H1 (cell line): Measurements from ENCODE around the gene GALNT2. TPM values are rescaled to one million over a fixed set of nuclear protein-coding genes. Genes with fewer than 3 reads are reported as not detected.

ENCODE experiments used
- CTCF ChIA-PET: fragments of 300-600 bp; sonication (Branson Sonifier 250); formaldehyde crosslinking; loops from one replicate; lab custom pipeline; 2021; ENCODE audit not compliant: partially characterized antibody; lab: Charles Lee
- POLR2A ChIA-PET: fragments of 300-600 bp; sonication (Branson Sonifier 250); formaldehyde crosslinking; loops from one replicate; lab custom pipeline; 2021; ENCODE audit warnings: inconsistent platforms; ENCODE audit not compliant: partially characterized antibody; lab: Charles Lee
- DNase-seq, 2 experiments: peaks; one replicate each; pipeline versions ENCODE4 v3.0.0 to v3.0.0-alpha.2; 2010 to 2022; ENCODE audit warnings: low spot score in 2 of 2, low read depth in 1 of 2, mixed read lengths in 1 of 2
- FAIRE-seq: peaks from 2 replicates; lab custom pipeline; 2011; peaks lifted over from hg19 to GRCh38; lab: Jason Lieb, UNC
- H2AFZ ChIP-seq: 2 replicates; pipeline ENCODE4 v1.8.1; 2012; ENCODE audit warnings: low read length, inconsistent platforms
- H2AK5ac ChIP-seq: 2 replicates; pipeline ENCODE4 v1.6.1; 2013; ENCODE audit warnings: low read depth, low read length
- H2BK120ac ChIP-seq: replicated peaks from 2 replicates; pipeline ENCODE3; 2013; ENCODE audit warnings: low read depth, low read length, inconsistent platforms
- H2BK12ac ChIP-seq: 2 replicates; pipeline ENCODE4 v1.6.1; 2013; ENCODE audit warnings: low read depth, low read length
- H2BK15ac ChIP-seq: 2 replicates; pipeline ENCODE4 v1.6.1; 2013; ENCODE audit warnings: low read length
- H2BK20ac ChIP-seq: 2 replicates; pipeline ENCODE4 v1.6.1; 2013; ENCODE audit warnings: low read length
- H2BK5ac ChIP-seq: 2 replicates; pipeline ENCODE4 v1.6.1; 2013; ENCODE audit warnings: low read depth, low read length
- H3K14ac ChIP-seq: 2 replicates; pipeline ENCODE4 v1.6.1; 2013; ENCODE audit warnings: inconsistent platforms; ENCODE audit not compliant: insufficient read length
- H3K18ac ChIP-seq: 2 replicates; pipeline ENCODE4 v1.6.1; 2013; ENCODE audit warnings: low read length; ENCODE audit errors: extremely low read depth
- H3K23ac ChIP-seq: 2 replicates; pipeline ENCODE4 v1.6.1; 2013; ENCODE audit warnings: inconsistent platforms; ENCODE audit not compliant: insufficient read length
- H3K23me2 ChIP-seq: 2 replicates; pipeline ENCODE4 v1.6.1; 2013; ENCODE audit warnings: low read depth, low read length
- H3K27ac ChIP-seq: 2 replicates; pipeline ENCODE4 v1.6.1; 2011; ENCODE audit warnings: low read depth, low read length, inconsistent platforms
- H3K27me3 ChIP-seq, 4 experiments: replicated peaks in 1 of 4; 1 replicate in 1 of 4; 2 replicates in 3 of 4; pipeline versions ENCODE4 v1.6.1 to v1.8.1; 2011 to 2013; ENCODE audit warnings: low read length in 3 of 4, mild to moderate bottlenecking in 3 of 4, inconsistent platforms in 2 of 4, mixed read lengths in 2 of 4, moderate library complexity in 1 of 4; ENCODE audit not compliant: control insufficient read depth in 3 of 4, insufficient read depth in 3 of 4; ENCODE audit errors: extremely low read depth in 1 of 4
- H3K36me3 ChIP-seq, 4 experiments: 2 replicates each; pipeline versions ENCODE4 v1.6.1 to v1.8.1; 2011 to 2013; ENCODE audit warnings: mild to moderate bottlenecking in 4 of 4, low read length in 3 of 4, moderate library complexity in 2 of 4, control low read depth in 1 of 4, inconsistent platforms in 1 of 4; ENCODE audit not compliant: insufficient read depth in 4 of 4, control insufficient read depth in 2 of 4
- H3K4ac ChIP-seq: replicated peaks from 2 replicates; pipeline ENCODE3; 2013; ENCODE audit warnings: low read length, low read depth, mixed read lengths, inconsistent platforms; ENCODE audit not compliant: insufficient read length
- H3K4me1 ChIP-seq, 4 experiments: replicated peaks in 1 of 4; 1 replicate in 1 of 4; 2 replicates in 3 of 4; pipeline versions ENCODE4 v1.6.1 to v1.8.1; 2011 to 2013; ENCODE audit warnings: low read length in 3 of 4, inconsistent platforms in 2 of 4, mixed read lengths in 1 of 4; ENCODE audit not compliant: insufficient read depth in 4 of 4, control insufficient read depth in 3 of 4
- H3K4me2 ChIP-seq, 2 experiments: 2 replicates each; pipeline versions ENCODE4 v1.6.1 to v1.8.1; 2011 to 2013; ENCODE audit warnings: low read depth in 2 of 2, low read length in 2 of 2, control low read depth in 1 of 2, inconsistent platforms in 1 of 2, mild to moderate bottlenecking in 1 of 2; ENCODE audit not compliant: insufficient read depth in 1 of 2
- H3K4me3 ChIP-seq, 4 experiments: fragments of 200-600, 300-600 bp in 1 of 4; sonication (generic), shearing (Covaris generic), sonication (Bioruptor Twin) in 1 of 4; 2 replicates each; pipeline versions ENCODE4 v1.5.1 to v1.8.1; 2011 to 2016; ENCODE audit warnings: low read length in 4 of 4, low read depth in 3 of 4, control low read depth in 2 of 4, inconsistent platforms in 2 of 4, mild to moderate bottlenecking in 2 of 4, mixed read lengths in 1 of 4, moderate library complexity in 1 of 4; ENCODE audit not compliant: insufficient read depth in 2 of 4; ENCODE audit errors: extremely low read depth in 1 of 4
- H3K56ac ChIP-seq: replicated peaks from 2 replicates; pipeline ENCODE3; 2013; ENCODE audit warnings: low read depth, mild to moderate bottlenecking, mixed read lengths, low read length, inconsistent platforms; ENCODE audit not compliant: insufficient read length
- H3K79me1 ChIP-seq: 2 replicates; pipeline ENCODE4 v1.6.1; 2013; ENCODE audit warnings: low read depth, low read length, control low read depth
- H3K79me2 ChIP-seq, 2 experiments: 2 replicates each; pipeline versions ENCODE4 v1.6.1 to v1.8.1; 2012 to 2013; ENCODE audit warnings: low read length in 2 of 2, mild to moderate bottlenecking in 2 of 2, inconsistent platforms in 1 of 2; ENCODE audit not compliant: insufficient read depth in 2 of 2, control insufficient read depth in 1 of 2
- H3K9ac ChIP-seq, 4 experiments: replicated peaks in 1 of 4; 1 replicate in 1 of 4; 2 replicates in 3 of 4; pipeline versions ENCODE4 v1.6.1 to v1.8.1; 2011 to 2013; ENCODE audit warnings: low read depth in 3 of 4, low read length in 3 of 4, control low read depth in 2 of 4, mild to moderate bottlenecking in 2 of 4, moderate library complexity in 2 of 4, inconsistent platforms in 1 of 4; ENCODE audit errors: extremely low read depth in 1 of 4
- H3K9me3 ChIP-seq, 2 experiments: 2 replicates each; pipeline versions ENCODE4 v1.6.1 to v1.8.1; 2012 to 2013; ENCODE audit warnings: mild to moderate bottlenecking in 2 of 2, moderate library complexity in 2 of 2, control low read depth in 1 of 2, inconsistent platforms in 1 of 2, low read depth in 1 of 2, low read length in 1 of 2, mixed read lengths in 1 of 2; ENCODE audit not compliant: insufficient read depth in 2 of 2
- H4K20me1 ChIP-seq, 2 experiments: replicated peaks in 1 of 2; 2 replicates each; pipeline versions ENCODE3 to v1.8.1; 2011 to 2013; ENCODE audit warnings: inconsistent platforms in 2 of 2, low read length in 2 of 2, mild to moderate bottlenecking in 1 of 2; ENCODE audit not compliant: insufficient read depth in 2 of 2, control insufficient read depth in 1 of 2
- H4K5ac ChIP-seq: 2 replicates; pipeline ENCODE4 v1.6.1; 2013; ENCODE audit warnings: low read length, low read depth, mixed read lengths, inconsistent platforms; ENCODE audit not compliant: insufficient read length
- H4K8ac ChIP-seq: 2 replicates; pipeline ENCODE4 v1.8.0; 2013; ENCODE audit warnings: mild to moderate bottlenecking, moderate library complexity, low read length, inconsistent platforms; ENCODE audit not compliant: insufficient read depth; ENCODE audit errors: extremely low read depth
- H4K91ac ChIP-seq: replicated peaks from 2 replicates; pipeline ENCODE3; 2013; ENCODE audit warnings: low read length, mixed read lengths, inconsistent platforms; ENCODE audit not compliant: insufficient read length
- BRCA1 ChIP-seq: IDR thresholded peaks from 2 replicates; pipeline ENCODE4 v1.6.1; 2012; ENCODE audit warnings: low read depth, low read length, improper control_type of control experiment
- CBX8 ChIP-seq: fragments of 300-800, 300-1000 bp; sonication (generic); IDR thresholded peaks from 2 replicates; pipeline ENCODE4 v1.7.1; 2016; ENCODE audit warnings: low read depth, low read length, borderline replicate concordance
- CTCF ChIP-seq, 3 experiments: IDR thresholded peaks; 1 replicate in 2 of 3; 2 replicates in 1 of 3; pipeline versions ENCODE4 v1.5.1 to v1.6.1; 2011; ENCODE audit warnings: low read length in 3 of 3, mild to moderate bottlenecking in 3 of 3, inconsistent platforms in 2 of 3, low read depth in 1 of 3, moderate library complexity in 1 of 3; ENCODE audit not compliant: insufficient read depth in 1 of 3; ENCODE audit errors: control extremely low read depth in 1 of 3
- MAFK ChIP-seq: IDR thresholded peaks from 2 replicates; pipeline ENCODE4 v1.6.1; 2012; ENCODE audit warnings: low read depth, mild to moderate bottlenecking, improper control_type of control experiment, low read length
- RAD21 ChIP-seq, 2 experiments: IDR thresholded peaks in 1 of 2; conservative IDR thresholded peaks in 1 of 2; 2 replicates each; pipeline ENCODE4 v1.6.1; 2011; ENCODE audit warnings: low read depth in 2 of 2, low read length in 2 of 2, improper control_type of control experiment in 1 of 2, inconsistent platforms in 1 of 2, mild to moderate bottlenecking in 1 of 2, moderate library complexity in 1 of 2
- SUZ12 ChIP-seq: fragments of 200-600 bp; sonication (generic); IDR thresholded peaks from 2 replicates; pipeline ENCODE4 v1.6.1; 2012; ENCODE audit warnings: mild to moderate bottlenecking, inconsistent platforms, low read length, moderate library complexity, mixed read lengths
- TBP ChIP-seq: IDR thresholded peaks from 2 replicates; pipeline ENCODE4 v1.6.1; 2011; ENCODE audit warnings: low read depth, low read length, improper control_type of control experiment
- WGBS, 2 experiments: shearing (Covaris generic) in 1 of 2; methylation state at CpG; one replicate each; pipeline versions ENCODE4 v1.1.6 to v1.1.7; 2013 to 2015; ENCODE audit warnings: low lambda C conversion rate in 2 of 2, mixed read lengths in 2 of 2, inconsistent platforms in 1 of 2, low coverage in 1 of 2, missing lambda C conversion rate in 1 of 2; ENCODE audit not compliant: insufficient replicate concordance in 2 of 2, insufficient coverage in 1 of 2, insufficient read length in 1 of 2; ENCODE audit errors: extremely low coverage in 1 of 2, missing lambda C conversion rate in 1 of 2; 5-methylcytosine and 5-hydroxymethylcytosine counted together
- polyA plus RNA-seq, 7 experiments: library from polyadenylated mRNA; depleted of rRNA in 3 of 7; stranded (reverse) in 5 of 7; unstranded in 2 of 7; fragments of >200 nt in 5 of 7; fragments of 200-250 nt in 2 of 7; gene quantifications; 1 replicate in 5 of 7; 2 replicates in 1 of 7; 4 replicates in 1 of 7; pipeline versions ENCODE4 v1.2.1 to v1.2.3, GENCODE V29; 2011 to 2013; ENCODE audit warnings: missing spikeins in 2 of 7, mixed read lengths in 2 of 7
- total RNA-seq: library from RNA; stranded (reverse); fragmentation: NEBNext Ultra II Directional; extraction: Animal tissue kit (Norgen Biotek cat#: 25700); gene quantifications from 2 replicates; pipeline ENCODE4 v1.2.1, GENCODE V29; 2021

The GALNT2 gene
- total and polyA plus RNA-seq, 2 of the 8 experiments (the other 6 are each of a cell fraction or from before 2014, with no cell fraction given): 34.5 to 75.3 TPM

DNA sequence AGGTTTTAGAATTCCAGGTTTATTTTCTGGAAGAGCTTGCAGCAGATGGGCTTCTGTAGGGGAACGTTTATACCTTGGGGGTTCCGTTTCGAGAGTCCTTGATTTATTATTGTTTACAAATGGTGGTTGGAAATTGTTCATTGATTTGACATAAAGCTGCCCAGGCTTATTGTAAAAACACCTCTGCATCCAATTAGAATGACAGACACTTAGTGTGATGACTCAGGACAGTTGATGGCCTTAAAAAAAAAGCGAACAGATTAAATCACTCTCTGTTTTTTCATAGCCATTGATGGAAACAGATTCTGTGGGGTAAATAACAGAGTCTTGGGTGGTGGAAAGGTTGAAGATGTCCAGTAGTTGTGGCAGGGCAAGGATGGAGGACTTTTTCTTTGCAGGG is 35.4 kb downstream of the GALNT2 start:
- peak overlapping the region in 1 of 2 experiments; percentile 41; a peak in 2 of 4 replicates for H3K4me2 ChIP-seq
- no peak overlapping the region for H4K5ac ChIP-seq
- H3K23ac ChIP-seq: no peak overlapping the region
- no peaks in the 10 kb centered on the region for H3K27me3 ChIP-seq
- no peak overlapping the region for H4K8ac ChIP-seq
- POLR2A ChIA-PET: no interaction called here
- no peak overlapping the region for H2BK120ac ChIP-seq
- no peak overlapping the region for H3K56ac ChIP-seq
- no peak overlapping the region for H2BK15ac ChIP-seq
- H2AK5ac ChIP-seq: no peak overlapping the region
- H3K9me3 ChIP-seq: no peaks in the 10 kb centered on the region
- H2BK5ac ChIP-seq: no peak overlapping the region
- DNase-seq (no peak), FAIRE-seq (no peak)
- peaks cover 9% of the 10 kb centered on the region; the same call in 1 of the 2 replicates for H3K79me1 ChIP-seq
- no peak overlapping the region for H4K91ac ChIP-seq
- no peaks in the 10 kb centered on the region for H3K36me3 ChIP-seq
- H2AFZ ChIP-seq: no peak overlapping the region
- H3K18ac ChIP-seq: no peak overlapping the region
- no peak overlapping the region for H3K4me3 ChIP-seq
- H2BK12ac ChIP-seq: no peak overlapping the region
- no peak overlapping the region for H2BK20ac ChIP-seq
- no peaks in the 10 kb centered on the region for H3K23me2 ChIP-seq
- TF ChIP-seq BRCA1 (no peak), RAD21 (IDR thresholded peaks at IDR 0.05 in 1 of 2, conservative IDR thresholded peaks at IDR 0.05 in 1 of 2; ENCODE audit: low read depth in 2 of 2, low read length in 2 of 2) (no peak), CTCF (IDR thresholded peaks at IDR 0.05; ENCODE audit: control extremely low read depth in 1 of 3, insufficient read depth in 1 of 3, low read depth in 1 of 3, low read length in 3 of 3) (no peak), TBP (no peak), MAFK (no peak), CBX8 (no peak), SUZ12 (no peak)
- no peak overlapping the region for H3K4ac ChIP-seq
- peaks cover 4 to 5% of the 10 kb centered on the region in 2 experiments for H4K20me1 ChIP-seq
- H3K14ac ChIP-seq: no peak overlapping the region
- H3K4me1 ChIP-seq: peaks cover 3 to 25% (median 17%) of the 10 kb centered on the region in 4 experiments; a peak in 6 of 7 replicates
- H3K9ac ChIP-seq: no peak overlapping the region
- CTCF ChIA-PET: interaction anchor here (1.0 to 2.0 kb wide), 8 partner anchors 10 to 29 kb away, joined by 3 to 7 read pairs (median 4); no protein-coding TSS in a partner anchor
- H3K27ac ChIP-seq: no peak overlapping the region
- 86% methylated on average over 4 of the region's 4 CpGs; no CpG with 5 or more reads in 1 of the 2 experiments for whole genome bisulfite sequencing, 2 experiments
- H3K79me2 ChIP-seq: peaks cover 0 to 81% of the 10 kb centered on the region in 2 experiments; a peak in 2 of 4 replicates
